LNCAP (cell line): ENCODE results near the gene SYPL1.

Source experiments
- TF ChIP-seq, protein P1 (sequence below): fragments of 450-650 bp; IDR thresholded peaks from 2 replicates; pipeline ENCODE4 v1.5.1; 2017; ENCODE audit warnings: mild to moderate bottlenecking

Gene SYPL1

DNA sequence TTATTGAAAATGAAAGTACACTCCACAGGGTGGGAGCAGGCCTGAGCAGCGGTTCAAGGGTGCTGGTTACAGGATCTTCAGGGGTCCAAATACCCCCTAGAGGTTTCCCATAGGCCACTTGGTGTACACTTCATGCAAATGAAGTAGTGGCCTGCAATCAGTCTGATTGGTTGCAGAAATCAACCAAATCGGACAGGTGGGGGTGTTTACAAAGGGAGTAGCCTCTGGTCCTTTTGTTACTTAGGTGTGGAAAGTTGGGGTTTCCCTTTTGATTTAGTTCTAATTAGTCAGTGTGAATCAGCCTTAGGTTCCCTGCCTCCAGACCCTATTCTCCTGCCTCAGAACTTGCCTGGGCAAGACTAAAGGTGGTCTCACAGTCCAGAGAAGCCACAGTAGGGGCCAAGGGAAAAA lies 49.6 kb downstream of the SYPL1 start:
- TF ChIP-seq, protein P1, sequence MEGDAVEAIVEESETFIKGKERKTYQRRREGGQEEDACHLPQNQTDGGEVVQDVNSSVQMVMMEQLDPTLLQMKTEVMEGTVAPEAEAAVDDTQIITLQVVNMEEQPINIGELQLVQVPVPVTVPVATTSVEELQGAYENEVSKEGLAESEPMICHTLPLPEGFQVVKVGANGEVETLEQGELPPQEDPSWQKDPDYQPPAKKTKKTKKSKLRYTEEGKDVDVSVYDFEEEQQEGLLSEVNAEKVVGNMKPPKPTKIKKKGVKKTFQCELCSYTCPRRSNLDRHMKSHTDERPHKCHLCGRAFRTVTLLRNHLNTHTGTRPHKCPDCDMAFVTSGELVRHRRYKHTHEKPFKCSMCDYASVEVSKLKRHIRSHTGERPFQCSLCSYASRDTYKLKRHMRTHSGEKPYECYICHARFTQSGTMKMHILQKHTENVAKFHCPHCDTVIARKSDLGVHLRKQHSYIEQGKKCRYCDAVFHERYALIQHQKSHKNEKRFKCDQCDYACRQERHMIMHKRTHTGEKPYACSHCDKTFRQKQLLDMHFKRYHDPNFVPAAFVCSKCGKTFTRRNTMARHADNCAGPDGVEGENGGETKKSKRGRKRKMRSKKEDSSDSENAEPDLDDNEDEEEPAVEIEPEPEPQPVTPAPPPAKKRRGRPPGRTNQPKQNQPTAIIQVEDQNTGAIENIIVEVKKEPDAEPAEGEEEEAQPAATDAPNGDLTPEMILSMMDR = no peak

DNA sequence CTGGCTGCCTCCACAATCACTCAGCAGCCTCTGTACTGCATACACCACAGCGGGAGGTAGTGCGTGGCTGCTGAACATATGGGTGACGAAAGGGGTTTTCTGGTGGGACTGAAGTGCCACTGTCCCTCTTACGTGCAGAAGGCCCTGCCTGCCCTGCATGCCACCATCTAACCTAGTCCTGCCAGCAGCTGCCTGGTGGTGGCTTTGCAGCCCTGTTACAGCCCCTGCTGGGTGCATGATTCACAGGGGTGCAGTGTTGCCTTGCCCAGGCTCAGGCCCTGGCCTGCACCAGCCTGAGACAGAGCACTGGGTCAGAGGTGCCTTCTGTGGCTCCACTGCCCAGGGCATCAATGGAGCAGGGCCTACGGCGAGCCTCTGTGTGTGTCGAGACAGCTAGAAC lies 50.1 kb downstream of the SYPL1 start:
- TF ChIP-seq, protein P1 = no peak

DNA sequence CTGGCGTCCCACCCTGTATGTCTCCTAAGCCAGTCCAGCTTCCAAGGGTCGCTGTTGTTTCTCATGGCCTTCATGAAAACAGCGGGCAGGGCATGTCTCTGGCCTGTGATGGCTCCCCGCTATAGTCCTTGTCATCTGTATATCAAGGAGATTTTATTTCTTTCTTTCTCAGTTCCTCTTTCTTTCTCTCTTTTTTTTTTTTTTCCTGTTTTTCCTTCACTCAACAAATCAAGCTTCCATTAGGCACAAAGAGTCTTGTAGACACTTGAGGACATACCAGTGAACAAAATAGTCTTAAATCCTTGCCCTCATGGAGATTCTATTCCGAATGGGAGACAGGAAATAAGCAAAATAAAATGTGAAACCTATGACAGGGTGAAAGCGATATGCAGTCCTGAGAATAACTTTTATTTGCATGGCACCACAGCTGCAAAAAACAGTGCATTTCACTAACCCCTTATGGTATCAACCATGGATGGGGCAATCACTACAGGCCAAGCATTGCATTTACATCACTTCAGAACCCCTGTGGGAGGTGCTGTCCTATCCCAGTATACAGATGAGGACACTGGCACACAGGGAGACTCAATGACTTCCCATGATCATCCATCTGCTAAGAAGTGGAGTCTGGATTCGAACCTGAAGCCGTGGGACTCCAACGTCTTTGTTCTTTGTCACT lies 50.7 kb downstream of the SYPL1 start:
- TF ChIP-seq, protein P1 = no peak

DNA sequence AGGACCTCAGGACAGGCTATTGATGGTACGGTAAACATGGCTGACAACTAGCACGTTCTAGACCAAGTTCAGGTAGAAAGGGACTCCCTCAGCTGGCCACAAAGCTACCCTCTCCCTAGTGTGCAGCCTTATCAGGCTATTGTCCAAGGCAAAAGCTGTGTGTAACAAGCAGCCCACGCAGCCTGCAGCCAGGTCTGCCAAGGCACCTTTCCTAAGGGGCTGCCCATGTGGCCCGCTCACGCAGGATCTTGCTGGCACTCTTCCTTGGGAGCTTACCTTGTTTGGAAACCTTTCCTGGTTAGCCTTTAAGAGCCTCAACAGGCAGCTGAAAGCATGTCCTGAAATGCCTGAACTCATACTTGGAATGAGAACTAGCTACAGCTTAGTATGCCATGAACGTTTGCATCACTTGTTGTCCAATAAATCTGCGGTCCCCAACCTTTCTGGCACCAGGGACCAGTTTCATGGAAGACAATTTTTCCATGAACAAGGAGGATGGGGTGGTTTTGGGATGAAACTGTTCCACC lies 51.7 kb downstream of the SYPL1 start:
- TF ChIP-seq, protein P1 = no peak

DNA sequence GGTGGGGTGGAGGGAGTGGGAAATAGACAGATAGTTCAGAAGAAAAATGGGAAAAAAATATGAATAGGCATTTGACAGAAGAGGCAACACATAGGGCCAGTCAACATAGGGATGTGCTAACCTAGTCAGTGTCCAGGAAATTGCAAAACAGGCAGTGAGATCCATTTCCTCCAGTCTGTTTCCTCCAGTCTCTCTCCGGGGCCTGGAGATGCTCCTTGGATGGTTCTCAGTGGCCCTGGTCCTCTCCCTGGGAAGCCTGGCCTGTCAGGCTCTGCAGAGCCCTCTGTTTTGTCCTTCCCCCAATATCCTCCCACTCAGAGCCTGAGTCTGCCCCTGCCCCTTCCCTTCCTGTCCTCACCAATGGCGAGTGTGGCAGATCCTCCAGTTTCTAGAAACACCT lies 52.6 kb downstream of the SYPL1 start:
- TF ChIP-seq, protein P1 = no peak

DNA sequence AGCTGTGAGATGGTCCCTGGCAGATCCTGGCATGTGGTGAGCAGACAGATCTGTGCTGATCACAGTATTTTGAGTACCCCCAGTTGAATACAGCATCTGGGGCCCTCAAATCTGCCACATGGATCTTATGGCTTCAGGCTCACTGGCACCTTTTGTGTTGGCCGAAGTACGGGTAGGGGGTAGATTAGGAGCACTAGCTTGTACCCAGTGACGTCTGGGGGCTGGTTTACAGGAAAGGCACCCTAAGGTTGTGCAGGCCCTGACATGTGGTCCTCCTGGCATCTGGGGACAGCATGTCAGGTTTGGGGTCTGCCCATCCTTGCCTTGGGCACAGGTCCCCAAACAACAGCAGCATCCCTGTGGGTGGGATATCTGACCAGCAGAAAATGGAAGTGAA lies 53.2 kb downstream of the SYPL1 start:
- TF ChIP-seq, protein P1 = no peak

DNA sequence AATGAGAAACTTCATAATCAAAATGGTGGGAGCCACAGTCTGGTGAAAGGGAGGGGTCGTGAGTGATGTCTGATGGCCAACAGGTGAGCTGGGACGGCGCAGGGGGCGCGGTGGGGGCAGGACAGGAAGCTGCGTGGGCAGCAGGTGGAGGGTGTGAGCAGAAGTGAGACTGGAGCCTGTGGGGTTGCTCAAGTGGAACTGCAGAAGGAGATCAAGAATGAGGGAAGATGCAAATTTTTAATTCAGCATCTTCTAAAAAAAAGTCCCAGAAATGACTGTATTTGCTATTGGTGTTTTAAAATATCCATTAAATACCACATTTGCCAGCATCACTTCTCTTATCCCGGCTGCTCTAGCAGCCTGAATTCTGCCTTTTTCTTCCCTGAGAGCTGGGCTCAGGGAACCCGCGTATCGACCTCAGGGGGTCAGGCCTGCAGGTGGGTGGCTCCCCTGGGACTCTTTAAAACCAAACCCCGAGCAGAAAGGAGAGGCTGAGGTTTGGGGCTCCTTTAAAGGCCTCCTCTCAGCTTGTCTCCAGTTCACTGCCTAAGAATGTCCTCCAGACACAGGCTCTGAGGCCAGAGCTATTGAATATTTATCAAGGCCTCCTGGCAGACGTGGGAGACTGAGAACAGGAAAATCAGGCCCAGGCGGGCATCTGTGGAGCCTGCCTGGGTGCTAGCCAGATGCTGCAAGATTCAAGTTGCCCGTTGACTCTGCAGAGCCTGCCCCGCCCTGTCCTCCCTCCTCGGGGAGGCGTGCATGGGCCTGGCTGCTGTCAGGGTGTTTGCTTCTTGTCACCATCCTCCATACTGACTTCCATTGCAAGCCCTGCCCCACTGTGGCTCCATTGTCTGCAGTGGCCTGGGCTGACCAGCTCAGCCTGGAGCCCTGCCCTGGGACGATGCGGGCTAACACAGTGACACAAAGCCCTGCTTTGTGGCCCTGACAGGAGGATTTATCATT lies 53.9 kb downstream of the SYPL1 start:
- TF ChIP-seq, protein P1 = no peak
